G401 (cell line): ENCODE data around the gene IL1RAP. TPM values are rescaled to one million over a fixed set of nuclear protein-coding genes. Genes with fewer than 3 reads are reported as not detected.

ENCODE experiments used
- DNase-seq: peaks from one replicate; pipeline ENCODE4 v3.0.0-alpha.2; 2015; ENCODE audit warnings: low spot score
- in situ Hi-C: cut with HindIII; loops from 2 replicates; pipeline ENCODE4 v1.10.0; 2016; ENCODE audit warnings: low sequenced_read_pairs, mixed read lengths
- total RNA-seq: library from RNA; depleted of rRNA; stranded (reverse); fragments of >200 nt; shearing (Covaris generic); gene quantifications from 2 replicates; pipeline ENCODE4 v1.2.3, GENCODE V29; 2014

The IL1RAP gene
- total RNA-seq, 1 experiment from 2014 or later, result not detected

DNA sequence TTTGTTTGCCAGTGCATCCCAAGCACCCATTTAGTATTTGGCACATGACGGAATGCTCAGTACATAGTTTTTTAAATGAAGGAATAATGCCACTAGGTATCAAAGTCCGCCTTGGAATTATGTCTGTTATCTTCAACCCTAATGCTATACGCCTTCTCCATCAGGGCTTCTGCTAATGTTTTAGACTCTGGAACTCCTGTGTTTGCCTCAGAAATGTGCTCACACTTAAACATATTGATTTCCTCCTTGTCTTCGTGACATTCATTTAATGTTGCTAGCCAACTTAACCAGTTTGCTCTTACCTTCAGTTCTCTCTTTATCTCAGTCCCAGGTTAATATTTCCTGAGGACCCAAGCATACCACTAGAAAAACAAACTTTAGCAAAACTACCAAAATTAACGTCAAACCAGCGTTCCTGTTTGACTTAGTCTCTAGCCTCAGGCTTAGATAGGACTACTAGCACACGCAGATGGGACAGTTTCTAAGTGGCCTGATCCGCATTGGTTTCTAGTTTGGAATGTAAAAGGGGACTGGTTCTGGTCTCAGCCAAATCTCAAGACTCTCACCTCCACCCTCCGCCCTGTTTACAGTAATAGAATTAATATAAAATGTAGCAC is 81.4 kb downstream of the IL1RAP start:
- no peak for DNase-seq
- in situ Hi-C loops, result no loop called here

DNA sequence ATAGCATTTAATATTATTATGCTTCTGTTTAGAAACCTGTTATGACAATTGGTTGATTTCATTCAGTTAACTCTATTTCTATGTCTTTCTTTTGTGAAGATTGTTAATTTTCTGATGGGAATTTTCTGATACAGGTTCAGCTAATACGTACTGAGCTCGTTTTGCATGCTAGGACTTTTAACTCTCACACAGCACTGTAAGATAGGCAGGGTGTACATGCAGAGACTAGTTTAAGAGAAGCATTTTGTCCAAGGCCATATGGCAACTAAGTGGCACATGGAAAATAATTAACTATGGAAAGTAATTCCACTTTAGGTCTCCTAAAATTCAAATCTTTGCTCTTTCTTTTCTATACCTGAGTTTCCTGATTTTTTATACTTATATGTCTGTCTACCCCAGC is 81.9 kb downstream of the IL1RAP start:
- in situ Hi-C loops, result no loop called here
- no peak for DNase-seq

DNA sequence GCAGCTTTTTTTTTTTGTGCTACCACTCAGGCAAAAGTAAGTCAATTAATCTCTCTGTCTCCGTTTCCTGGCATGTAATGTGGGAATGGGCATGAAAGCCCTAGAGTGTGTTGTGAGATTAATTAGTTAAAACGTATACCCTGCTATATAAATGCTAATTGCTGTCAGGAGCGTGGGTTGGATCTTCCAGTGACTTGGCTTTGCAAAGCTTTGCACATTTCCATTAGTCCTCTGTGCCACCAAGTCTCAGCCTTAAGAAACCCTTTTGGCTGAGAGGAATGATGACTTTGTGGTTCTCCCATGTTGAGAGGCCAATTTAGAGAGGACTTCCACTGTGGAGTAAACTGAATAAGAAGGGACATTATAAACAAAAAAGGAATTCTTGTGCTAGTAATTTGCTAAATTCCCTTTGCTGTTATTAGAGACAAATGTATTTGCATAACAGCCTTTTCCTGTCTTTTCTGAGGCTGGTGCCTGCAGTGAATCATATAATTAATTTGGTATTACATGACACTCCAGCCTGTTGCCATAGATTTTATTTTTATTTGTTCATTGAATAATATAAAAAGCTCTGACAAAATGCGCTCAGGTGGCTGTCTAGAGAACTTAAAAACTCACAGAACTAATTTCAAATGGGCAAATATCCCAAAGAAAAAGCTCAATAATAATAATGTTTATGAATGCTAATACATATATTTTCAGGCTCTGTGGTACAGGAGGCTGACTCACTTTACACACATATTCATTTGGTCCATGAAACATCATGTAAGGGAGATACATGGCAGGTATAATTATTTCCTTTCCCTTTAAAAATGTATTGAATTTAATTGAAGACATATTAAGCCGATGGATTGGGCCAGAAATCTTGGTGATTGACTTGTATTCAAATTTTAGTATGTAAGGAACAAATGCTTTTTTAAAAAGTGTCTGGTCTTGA is 82.7 kb downstream of the IL1RAP start:
- in situ Hi-C loops, result no loop called here
- no peak for DNase-seq

DNA sequence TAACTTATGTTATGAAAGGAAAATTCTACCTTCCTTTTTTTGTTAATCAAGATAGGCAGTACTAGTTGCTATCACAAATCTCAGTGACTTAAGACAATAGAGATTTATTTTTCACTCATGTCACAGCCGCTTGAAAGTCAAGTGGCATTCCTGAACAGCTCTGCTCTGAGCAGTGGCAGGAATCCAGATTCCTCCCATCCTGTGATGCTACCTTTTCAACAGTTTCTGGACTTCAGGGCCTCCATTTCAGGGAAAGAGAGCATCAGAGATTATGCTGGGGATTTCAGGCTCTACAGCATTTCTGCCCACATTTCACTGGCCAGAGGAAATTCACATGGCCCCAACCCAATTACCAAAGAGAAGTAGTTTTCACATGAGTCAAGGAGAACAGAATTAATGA is 83.4 kb downstream of the IL1RAP start:
- no peak for DNase-seq
- in situ Hi-C loops, result no loop called here

DNA sequence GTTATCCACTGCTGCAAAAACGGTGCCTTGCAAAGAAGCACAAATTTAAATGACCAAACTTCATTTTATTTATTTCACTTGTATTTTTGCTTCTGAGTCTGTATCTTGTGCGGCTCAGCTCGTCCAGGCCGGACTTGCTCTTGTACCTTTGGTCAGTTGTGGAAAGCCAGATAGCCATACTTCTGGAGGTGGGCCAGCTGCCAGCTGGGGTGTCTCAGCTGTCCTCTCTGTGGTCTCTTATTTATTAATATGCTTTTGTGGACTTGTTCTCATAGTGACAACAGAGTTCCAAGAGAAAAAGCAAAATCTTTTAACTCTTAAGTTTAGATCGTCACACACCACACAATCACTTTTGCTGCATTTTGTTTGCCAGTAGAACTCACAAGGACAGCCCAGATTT is 87.7 kb downstream of the IL1RAP start:
- DNase-seq, result no peak
- in situ Hi-C loops, result no loop called here

DNA sequence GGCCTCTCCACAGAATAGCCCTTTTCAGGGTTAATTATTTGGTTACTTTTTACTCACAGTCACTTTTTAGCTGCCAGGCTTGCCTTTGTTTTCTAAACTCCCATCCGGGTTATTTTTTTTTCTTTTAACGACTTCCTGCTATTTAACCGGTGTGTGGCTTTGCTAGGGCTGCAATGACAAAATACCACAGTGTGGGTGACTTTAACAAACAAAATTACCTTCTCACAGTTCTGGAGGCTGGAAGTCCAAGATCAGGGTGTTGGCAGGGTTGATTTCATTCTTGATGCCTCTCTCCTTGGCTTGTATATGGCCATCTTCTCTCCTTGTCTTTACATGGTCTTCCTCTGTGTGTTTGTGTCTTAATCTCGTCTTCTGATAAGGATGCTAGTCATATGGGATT is 91.5 kb downstream of the IL1RAP start:
- in situ Hi-C loops, result no loop called here
- no peak for DNase-seq

DNA sequence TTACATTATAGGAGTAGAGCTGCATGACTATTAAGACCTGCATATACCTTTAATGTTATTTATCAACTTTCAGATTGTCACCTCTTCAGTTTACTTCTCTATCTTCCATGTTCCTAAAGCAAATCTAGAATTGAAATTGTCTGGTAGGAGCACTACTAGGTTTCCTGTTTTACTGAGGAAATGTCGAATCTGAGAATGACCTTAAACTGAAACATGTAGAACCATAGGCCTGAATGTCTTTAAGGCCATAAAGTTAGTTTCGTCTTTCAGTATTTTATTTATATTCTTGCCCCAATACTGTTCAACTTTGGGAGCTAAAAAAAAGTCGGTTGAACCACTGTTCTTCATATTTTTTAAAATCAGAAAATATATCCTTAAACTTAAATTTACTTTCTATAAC is 92.7 kb downstream of the IL1RAP start:
- no peak for DNase-seq
- in situ Hi-C loops, result no loop called here

DNA sequence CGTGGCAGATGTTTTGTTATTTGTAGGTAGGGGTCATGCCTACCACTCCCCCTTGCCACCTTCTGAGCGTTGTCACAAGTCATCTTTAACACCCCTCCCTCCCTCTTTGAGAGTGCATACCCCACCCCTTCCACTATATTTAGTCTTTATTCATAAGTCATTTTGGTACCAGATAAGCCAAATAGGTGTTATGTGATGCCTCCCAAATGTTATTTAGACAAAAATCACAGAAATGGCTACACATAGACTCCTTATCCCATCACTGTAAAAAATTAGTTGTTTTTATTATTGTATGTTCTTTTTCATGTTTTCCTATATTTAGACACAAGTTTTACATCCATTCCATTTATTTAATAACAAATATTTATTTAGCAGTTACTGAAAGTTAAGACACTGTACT is 93.1 kb downstream of the IL1RAP start:
- in situ Hi-C loops, result no loop called here

DNA sequence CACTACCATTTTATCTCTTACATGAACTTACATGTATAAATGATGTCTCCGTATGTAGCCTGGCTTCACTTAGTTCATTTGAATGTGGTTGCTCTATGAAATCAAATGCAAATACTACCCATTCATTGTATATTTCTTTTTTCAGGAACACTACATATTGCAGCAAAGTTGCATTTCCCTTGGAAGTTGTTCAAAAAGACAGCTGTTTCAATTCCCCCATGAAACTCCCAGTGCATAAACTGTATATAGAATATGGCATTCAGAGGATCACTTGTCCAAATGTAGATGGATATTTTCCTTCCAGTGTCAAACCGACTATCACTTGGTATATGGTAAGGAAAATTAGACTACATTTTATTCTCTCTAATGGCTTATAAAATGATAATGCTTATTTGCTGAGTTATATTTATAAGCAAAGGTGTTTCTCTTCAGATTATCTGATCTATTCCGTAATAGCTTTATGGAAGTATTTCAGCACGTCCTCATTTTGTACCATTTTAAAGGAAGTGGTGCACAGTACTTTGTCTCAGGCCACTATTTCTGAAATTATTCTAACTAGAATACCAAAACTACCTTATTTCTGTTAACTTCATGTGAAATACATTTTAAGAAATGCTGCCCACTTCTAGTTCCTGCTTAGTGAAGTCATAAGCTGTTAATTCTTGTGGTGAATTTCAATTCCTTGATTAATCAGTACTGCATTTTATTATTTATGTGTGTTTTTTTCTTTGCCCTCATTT is 95.1 kb downstream of the IL1RAP start:
- in situ Hi-C loops, result no loop called here
- DNase-seq, result no peak

More for the DNA sequence above, 93.1 kb downstream of the IL1RAP start:
- DNase-seq, result no peak

DNA sequence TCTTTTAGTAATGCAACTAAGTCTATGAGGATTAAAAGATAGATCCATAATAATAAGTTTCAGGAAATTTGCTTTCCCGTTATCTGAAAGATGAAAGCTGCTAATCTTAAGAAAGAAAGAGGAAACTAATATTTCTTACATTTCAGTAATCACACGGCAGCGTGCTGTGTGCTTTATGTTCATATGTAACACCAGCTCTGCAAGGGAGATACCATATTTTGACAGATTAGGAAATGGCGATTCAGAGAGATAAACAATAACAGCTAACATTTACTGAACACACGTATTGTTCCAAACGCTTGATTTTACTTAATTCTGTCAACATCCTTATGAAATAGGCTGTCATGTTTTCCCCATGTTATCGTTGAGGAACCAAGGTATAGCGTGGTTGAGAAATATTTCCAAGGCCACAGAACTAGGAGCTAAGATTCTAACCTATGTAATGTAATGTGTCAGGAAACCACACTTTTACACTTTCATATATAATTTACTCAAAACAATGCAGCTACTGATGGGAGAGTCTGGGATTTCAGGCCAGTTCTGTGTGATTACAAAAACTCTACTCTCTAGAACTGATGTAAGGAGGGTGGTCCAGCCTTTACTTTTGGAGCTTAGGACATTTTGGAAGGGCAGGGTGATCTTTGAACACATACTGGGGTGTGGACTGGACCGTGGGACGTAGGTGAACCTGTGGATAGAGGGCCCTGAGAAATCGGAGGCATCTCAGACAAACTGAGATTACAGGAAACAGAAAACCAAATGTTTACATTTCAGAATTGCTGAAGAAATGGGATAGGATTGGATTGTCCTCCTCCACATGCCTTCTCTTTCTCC is 100.6 kb downstream of the IL1RAP start:
- DNase-seq, result no peak

DNA sequence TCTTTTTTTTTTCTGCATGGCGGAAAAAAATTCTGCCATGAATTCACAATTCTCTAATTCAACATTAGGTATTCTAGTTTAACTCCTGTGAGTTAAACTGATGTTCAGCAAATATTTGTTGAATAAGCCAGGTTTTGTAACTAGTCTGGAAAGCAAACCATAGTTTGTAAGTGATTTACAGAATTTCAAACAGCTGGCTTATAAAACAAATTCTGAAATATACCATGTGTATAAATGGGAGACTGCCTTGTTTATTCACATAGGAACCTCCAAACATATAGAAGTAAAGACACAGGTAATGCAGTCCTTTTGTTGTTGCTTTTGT is 101.1 kb downstream of the IL1RAP start:
- in situ Hi-C loops, result no loop called here
- no peak for DNase-seq

More for the DNA sequence above, 100.6 kb downstream of the IL1RAP start:
- in situ Hi-C loops, result no loop called here

DNA sequence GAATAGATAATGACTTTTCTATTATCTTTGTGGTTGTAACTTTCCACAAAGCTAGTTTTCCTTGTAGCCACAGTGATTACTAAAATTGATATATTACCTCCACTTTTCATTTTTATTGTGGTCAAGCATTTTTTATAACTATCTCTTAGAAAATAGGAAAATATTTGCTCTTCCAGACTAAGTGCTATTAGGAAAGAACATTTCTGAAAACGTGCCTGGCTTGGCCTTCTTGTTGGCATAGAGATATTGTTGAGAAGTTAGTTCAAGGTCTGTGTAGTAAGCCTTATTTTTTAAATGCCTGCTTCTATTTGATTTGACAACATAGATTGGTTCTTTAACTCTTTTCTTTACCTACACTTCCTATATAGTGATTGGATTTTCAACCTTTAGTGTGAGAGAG is 101.7 kb downstream of the IL1RAP start:
- DNase-seq, result no peak
- in situ Hi-C loops, result no loop called here

DNA sequence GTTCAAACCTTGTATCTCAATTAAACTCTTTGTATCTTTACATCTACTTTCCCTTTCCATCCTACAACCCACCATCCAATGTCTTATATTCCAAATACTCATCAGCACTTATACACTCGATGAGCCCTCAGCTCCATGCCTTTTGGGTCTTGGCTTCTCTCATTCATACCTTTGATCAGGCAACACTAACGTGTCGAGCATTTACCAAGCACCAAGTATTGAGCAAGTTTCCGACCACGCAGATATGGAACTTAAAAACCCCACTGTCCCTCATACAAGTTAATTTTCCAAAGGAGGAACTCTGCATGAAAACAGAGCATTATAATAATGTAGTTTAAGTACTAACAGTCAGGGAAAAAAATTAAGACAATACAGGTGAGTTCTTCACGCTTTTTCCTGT is 102.8 kb downstream of the IL1RAP start:
- DNase-seq, result no peak
- in situ Hi-C loops, result no loop called here

DNA sequence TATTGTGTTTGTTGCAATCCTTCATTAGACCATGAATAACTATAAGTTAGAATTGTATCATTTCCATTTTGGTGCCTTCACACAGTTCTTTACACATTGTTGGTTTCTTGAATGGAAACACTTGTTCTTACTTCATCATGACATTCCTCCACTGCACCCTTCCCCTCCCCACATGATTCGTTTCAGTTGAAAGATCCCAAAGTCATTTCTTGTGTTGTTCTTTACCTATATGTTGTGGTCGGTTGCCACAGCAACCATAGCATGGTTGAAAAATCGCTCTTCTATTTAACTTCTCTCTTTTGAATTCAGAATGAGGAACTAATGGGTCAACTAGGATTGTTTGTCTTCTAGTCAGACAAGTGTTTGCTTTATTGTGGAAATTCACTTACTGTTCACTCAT is 103.3 kb downstream of the IL1RAP start:
- DNase-seq, result no peak
- in situ Hi-C loops, result no loop called here

DNA sequence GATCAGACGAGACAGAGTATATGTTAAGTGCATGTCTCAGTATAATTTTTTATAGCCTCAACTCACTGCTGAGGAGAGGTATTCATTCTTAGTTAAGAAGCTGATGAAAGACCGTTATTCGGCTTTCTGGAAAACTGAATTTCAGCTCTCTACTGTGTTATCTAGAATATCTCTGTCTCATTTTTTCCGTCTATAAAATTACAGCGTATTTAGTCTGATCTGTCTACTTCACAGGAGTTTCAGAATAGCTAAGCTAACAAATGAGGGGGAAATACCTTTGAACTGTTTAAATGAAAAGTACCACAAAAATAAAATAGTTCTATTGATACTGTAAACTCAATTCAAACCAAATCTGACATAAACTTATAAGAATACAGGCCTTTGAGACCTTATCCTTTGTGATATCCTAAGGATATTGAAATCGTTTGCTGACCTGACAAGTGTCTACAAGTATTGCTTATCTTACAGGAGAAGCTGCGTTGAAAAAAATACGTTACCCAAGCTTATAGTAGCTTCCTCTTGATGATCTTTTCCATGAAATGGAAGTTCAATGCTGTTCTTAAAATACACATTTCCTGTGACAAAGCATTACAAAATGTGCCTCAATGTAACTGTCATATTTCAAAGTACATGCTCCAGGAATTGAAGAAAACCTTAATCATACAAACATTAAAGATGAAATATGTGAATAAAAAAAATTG is 104.6 kb downstream of the IL1RAP start:
- no peak for DNase-seq
- in situ Hi-C loops, result no loop called here

DNA sequence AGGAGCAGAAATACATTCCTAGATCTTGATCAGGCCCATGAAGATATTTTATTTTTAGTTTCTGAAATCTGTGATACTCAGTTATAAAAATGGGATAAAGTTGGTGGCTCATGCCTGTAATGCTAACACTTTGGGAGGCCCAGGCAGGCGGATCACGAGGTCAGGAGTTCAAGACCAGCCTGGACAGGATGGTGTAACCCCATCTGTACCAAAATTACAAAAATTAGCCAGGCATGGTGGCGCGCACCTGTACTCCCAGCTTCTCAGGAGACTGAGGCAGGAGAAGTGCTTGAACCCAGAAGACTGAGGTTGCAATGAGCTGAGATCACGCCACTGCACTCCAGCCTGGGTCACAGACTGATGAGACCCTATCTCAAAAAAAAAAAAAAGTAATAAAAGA is 105.5 kb downstream of the IL1RAP start:
- no peak for DNase-seq
- in situ Hi-C loops, result no loop called here

DNA sequence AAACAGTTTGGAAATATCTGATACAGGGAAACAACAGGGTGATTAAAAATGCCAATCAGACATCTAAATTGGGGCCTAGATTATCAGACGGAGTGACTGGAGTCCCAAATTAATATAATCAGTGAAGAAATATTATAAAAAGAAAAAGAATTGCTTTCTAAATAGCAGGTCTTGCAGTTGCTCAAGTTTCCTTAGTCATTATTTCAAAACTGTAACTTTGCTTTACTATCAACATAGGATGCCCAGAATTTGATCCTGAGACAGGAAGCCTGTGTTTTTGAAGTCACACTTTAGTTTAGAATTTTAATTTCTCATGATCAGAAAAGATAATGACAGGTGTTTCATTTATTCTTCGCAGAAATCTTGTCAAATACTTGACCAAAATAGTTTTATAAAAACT is 105.9 kb downstream of the IL1RAP start:
- DNase-seq, result no peak
- in situ Hi-C loops, result no loop called here

DNA sequence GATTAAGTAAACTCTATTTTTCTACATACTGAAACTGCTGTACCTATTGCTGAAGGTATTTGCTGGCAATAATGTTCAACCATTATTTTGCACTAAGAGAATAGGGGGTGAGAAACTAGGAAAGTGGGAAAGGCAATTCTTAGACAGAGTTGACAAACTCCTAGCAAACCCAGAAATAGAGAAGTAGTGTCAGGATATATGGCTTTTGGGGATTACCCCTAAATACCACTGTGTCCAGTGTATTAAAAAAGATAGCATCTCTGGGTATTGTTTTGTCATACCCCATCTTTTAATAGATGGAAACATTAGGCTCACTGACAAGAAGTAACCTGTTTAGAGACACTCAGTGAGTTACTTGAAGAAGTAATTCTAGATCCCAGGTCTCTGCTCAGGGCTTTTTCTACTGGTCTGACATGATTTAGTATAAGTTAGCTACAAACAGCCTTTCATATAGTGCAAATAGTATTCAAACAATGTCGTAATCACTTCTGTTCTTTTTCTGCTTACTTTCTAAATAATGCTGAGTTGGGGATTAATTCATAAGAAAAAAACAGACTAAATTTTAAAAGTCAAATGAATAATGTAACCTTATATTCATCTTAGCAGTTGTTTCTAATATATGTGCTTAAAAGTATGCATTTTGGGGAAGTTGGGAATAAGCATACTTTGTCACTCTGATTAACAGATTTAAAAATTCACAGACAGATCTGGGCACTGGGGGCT is 107.2 kb downstream of the IL1RAP start:
- no peak for DNase-seq
- in situ Hi-C loops, result no loop called here
